Keratinocyte (primary cell): ENCODE data around the gene EFHD2. TPM values are rescaled to one million over a fixed set of nuclear protein-coding genes. Genes with fewer than 3 reads are reported as not detected.

Source experiments
- DNase-seq: peaks from one replicate; pipeline ENCODE4 v3.0.0-alpha.2; 2011; ENCODE audit warnings: low read depth, missing footprints, low spot score
- FAIRE-seq: peaks from 2 replicates; lab custom pipeline; 2011; peaks lifted over from hg19 to GRCh38; lab: Jason Lieb, UNC
- H2AFZ ChIP-seq: 2 replicates; pipeline ENCODE4 v1.6.0; 2012; ENCODE audit warnings: low read length, control low read depth, inconsistent platforms; ENCODE audit not compliant: control insufficient read depth
- H3K27ac ChIP-seq: 2 replicates; pipeline ENCODE4 v1.5.1; 2011; ENCODE audit warnings: low read length; ENCODE audit not compliant: control insufficient read depth, insufficient read depth
- H3K27me3 ChIP-seq: 3 replicates; pipeline ENCODE4 v1.6.0; 2011; ENCODE audit warnings: low read length; ENCODE audit not compliant: control insufficient read depth, insufficient read depth; ENCODE audit errors: extremely low read depth
- H3K36me3 ChIP-seq, 2 experiments: 2 replicates in 1 of 2; 3 replicates in 1 of 2; pipeline ENCODE4 v1.5.1; 2011; ENCODE audit warnings: low read length in 2 of 2, mild to moderate bottlenecking in 1 of 2; ENCODE audit not compliant: control insufficient read depth in 2 of 2, insufficient read depth in 2 of 2; ENCODE audit errors: extremely low read depth in 1 of 2
- H3K4me1 ChIP-seq: 3 replicates; pipeline ENCODE4 v1.5.1; 2011; ENCODE audit warnings: low read length; ENCODE audit not compliant: control insufficient read depth, insufficient read depth; ENCODE audit errors: extremely low read depth
- H3K4me2 ChIP-seq: 3 replicates; pipeline ENCODE4 v1.6.0; 2011; ENCODE audit warnings: low read depth, low read length; ENCODE audit not compliant: control insufficient read depth, insufficient read depth; ENCODE audit errors: extremely low read depth
- H3K4me3 ChIP-seq, 3 experiments: fragments of 200-600 bp in 1 of 3; sonication (generic) in 1 of 3; 2 replicates in 2 of 3; 3 replicates in 1 of 3; pipeline ENCODE4 v1.5.1; 2011 to 2016; ENCODE audit warnings: low read length in 3 of 3, mild to moderate bottlenecking in 3 of 3, control low read depth in 2 of 3, inconsistent platforms in 1 of 3, low read depth in 1 of 3, mixed read lengths in 1 of 3, mixed run types in 1 of 3, moderate library complexity in 1 of 3; ENCODE audit not compliant: control insufficient read depth in 2 of 3, insufficient read depth in 2 of 3; ENCODE audit errors: extremely low read depth in 1 of 3
- H3K79me2 ChIP-seq: 2 replicates; pipeline ENCODE4 v1.6.0; 2012; ENCODE audit warnings: low read length; ENCODE audit not compliant: control insufficient read depth, insufficient read depth
- H3K9ac ChIP-seq: 3 replicates; pipeline ENCODE4 v1.6.0; 2011; ENCODE audit warnings: low read length; ENCODE audit not compliant: control insufficient read depth, insufficient read depth; ENCODE audit errors: extremely low read depth
- H3K9me1 ChIP-seq: 3 replicates; pipeline ENCODE4 v1.6.0; 2011; ENCODE audit warnings: low read length; ENCODE audit not compliant: control insufficient read depth, insufficient read depth; ENCODE audit errors: extremely low read depth
- H3K9me3 ChIP-seq: 2 replicates; pipeline ENCODE4 v1.5.1; 2012; ENCODE audit warnings: low read depth, low read length; ENCODE audit not compliant: control insufficient read depth
- H4K20me1 ChIP-seq: 3 replicates; pipeline ENCODE4 v1.6.0; 2011; ENCODE audit warnings: low read length; ENCODE audit not compliant: control insufficient read depth, insufficient read depth; ENCODE audit errors: extremely low read depth
- CTCF ChIP-seq, 3 experiments: IDR thresholded peaks in 1 of 3; conservative IDR thresholded peaks in 1 of 3; optimal IDR thresholded peaks in 1 of 3; 2 replicates in 2 of 3; 3 replicates in 1 of 3; pipeline versions ENCODE3 to v1.5.1; 2011; ENCODE audit warnings: low read length in 3 of 3, mild to moderate bottlenecking in 3 of 3, moderate library complexity in 2 of 3, control low read depth in 1 of 3, inconsistent platforms in 1 of 3; ENCODE audit not compliant: insufficient read depth in 2 of 3; ENCODE audit errors: extremely low read depth in 1 of 3
- EZH2 ChIP-seq: IDR thresholded peaks from one replicate; pipeline ENCODE4 v1.6.1; 2012; ENCODE audit warnings: inconsistent platforms, mild to moderate bottlenecking, low read length, moderate library complexity
- dilution Hi-C: fragments of 300-500 bp; cut with MboI; formaldehyde crosslinking; loops from one replicate; pipeline ENCODE4 v1.7.0; 2020; ENCODE audit warnings: low sequenced_read_pairs; ENCODE audit not compliant: extremely low pct_ligation_motif_present
- polyA plus RNA-seq, 5 experiments: library from polyadenylated mRNA; depleted of rRNA in 3 of 5; stranded (reverse) in 3 of 5; stranded (forward) in 1 of 5; unstranded in 1 of 5; fragments of >200 nt; gene quantifications; 1 replicate in 1 of 5; 2 replicates in 3 of 5; 3 replicates in 1 of 5; pipeline versions ENCODE4 v1.2.1 to v1.2.3, GENCODE V29; 2011 to 2012; ENCODE audit warnings: missing spikeins in 2 of 5, low read depth in 1 of 5, low replicate concordance in 1 of 5

Gene EFHD2
- polyA plus RNA-seq, 1 donor (not counting 4 experiments of a cell fraction or from before 2014, with no cell fraction given), result 47.6 TPM

DNA sequence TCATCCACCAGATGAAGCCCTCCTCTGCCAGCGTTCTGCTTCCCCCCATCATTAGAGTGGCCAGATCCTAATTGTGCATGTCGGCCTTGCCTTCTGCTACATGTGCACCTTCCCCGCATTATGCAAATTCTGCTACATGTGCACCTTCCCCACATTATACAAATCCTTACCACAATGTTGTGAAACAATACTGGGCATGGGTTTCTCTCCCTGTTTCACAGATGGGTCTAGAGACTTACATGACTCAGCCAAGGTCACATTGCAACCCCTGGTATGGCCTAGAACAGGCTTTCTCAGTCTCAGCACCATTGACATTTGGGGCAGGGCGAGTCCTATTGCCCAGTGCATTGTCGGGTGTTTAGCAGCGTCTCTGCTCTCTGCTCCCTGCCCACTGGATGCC is 45.8 kb downstream of the EFHD2 start:
- TF ChIP-seq CTCF (optimal IDR thresholded peaks at IDR 0.05 in 1 of 3, IDR thresholded peaks at IDR 0.05 in 1 of 3, conservative IDR thresholded peaks at IDR 0.05 in 1 of 3; ENCODE audit: extremely low read depth in 1 of 3, insufficient read depth in 2 of 3, low read length in 3 of 3) (no peak), EZH2 (no peak)
- Histone ChIP-seq H3K4me1 (no peaks in the 10 kb centered on the region), H2AFZ (no peak overlapping the region), H3K4me3 (no peak overlapping the region), H3K9me1 (no peaks in the 10 kb centered on the region), H3K27ac (no peak overlapping the region), H3K9ac (no peak overlapping the region), H3K9me3 (no peaks in the 10 kb centered on the region), H4K20me1 (no peaks in the 10 kb centered on the region), H3K79me2 (no peaks in the 10 kb centered on the region), H3K36me3 (no peaks in the 10 kb centered on the region), H3K4me2 (no peak overlapping the region), H3K27me3 (no peaks in the 10 kb centered on the region)
- FAIRE-seq (no peak), DNase-seq (no peak)
- dilution Hi-C loops, result no loop called here

- no peak within 1 kb of the TSS for H3K27ac ChIP-seq
- H3K79me2 ChIP-seq, result no peaks in the 10 kb centered on the region
- DNase-seq (no peak), FAIRE-seq (no peak)
- H3K9ac ChIP-seq, result no peak within 1 kb of the TSS
- H2AFZ ChIP-seq, result no peak within 1 kb of the TSS
- H3K9me1 ChIP-seq, result no peaks in the 10 kb centered on the region
- TF ChIP-seq CTCF (optimal IDR thresholded peaks at IDR 0.05 in 1 of 3, IDR thresholded peaks at IDR 0.05 in 1 of 3, conservative IDR thresholded peaks at IDR 0.05 in 1 of 3; ENCODE audit: extremely low read depth in 1 of 3, insufficient read depth in 2 of 3, low read length in 3 of 3) (no peak), EZH2 (no peak)
- no peaks in the 10 kb centered on the region for H4K20me1 ChIP-seq
- no peaks in the 10 kb centered on the region for H3K36me3 ChIP-seq
- H3K4me2 ChIP-seq, result no peak within 1 kb of the TSS
- no peaks in the 10 kb centered on the region for H3K27me3 ChIP-seq
- H3K4me3 ChIP-seq, result no peak within 1 kb of the TSS
- no peaks in the 10 kb centered on the region for H3K4me1 ChIP-seq
- dilution Hi-C loops, result no loop called here
- H3K9me3 ChIP-seq, result no peaks in the 10 kb centered on the region
Observed at GRCh38 chr1:15456313-15456954, 46.7 kb downstream of the EFHD2 start, which contains the start of gene CELA2A. TSS of gene CELA2A (plus strand) at chr1:15456732. CDS start at chr1:15456754, 22 bp downstream.
